Astrocyte of the spinal cord (primary cell): ENCODE data around the gene RPA1.

Experiments
- DNase-seq: peaks from one replicate; pipeline ENCODE4 v3.0.0; 2011; ENCODE audit warnings: low read depth, low spot score
- H3K4me3 ChIP-seq: 2 replicates; pipeline ENCODE4 v1.5.1; 2011; ENCODE audit warnings: low read depth, mild to moderate bottlenecking, low read length, moderate library complexity
- in situ Hi-C: cut with HindIII; loops from 2 replicates; pipeline ENCODE4 v1.10.0; 2017; ENCODE audit warnings: low sequenced_read_pairs
- TF ChIP-seq, protein P1 (sequence below): IDR thresholded peaks from 2 replicates; pipeline ENCODE4 v1.5.1; 2012; ENCODE audit warnings: low read depth, mild to moderate bottlenecking, low read length, inconsistent platforms

Gene RPA1

DNA sequence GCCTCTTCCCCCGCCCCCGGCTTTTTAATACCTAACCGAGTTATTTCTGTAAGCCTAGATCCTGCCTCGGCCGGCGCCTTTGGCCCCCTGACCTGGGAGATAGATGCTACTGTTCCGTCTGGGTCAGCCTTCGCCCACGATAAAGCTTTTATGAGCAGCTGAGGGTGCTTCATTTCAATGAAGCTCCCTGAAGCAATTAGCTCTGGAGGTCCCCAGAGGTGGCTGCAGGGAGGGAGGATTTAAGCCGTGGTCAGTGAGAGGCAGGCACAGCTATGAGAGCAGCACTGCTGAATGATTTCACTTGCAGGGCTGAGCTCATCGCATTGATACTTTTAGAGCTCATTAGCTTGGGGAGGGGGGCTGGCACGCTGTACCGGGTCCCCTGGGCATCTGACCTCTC is 89.4 kb downstream of the RPA1 start:
- H3K4me3 ChIP-seq = no peak overlapping the region
- in situ Hi-C loops = loop anchor here (25.0 kb wide), 1 partner anchor 118 kb away; the partner anchor contains the start of genes DPH1, OVCA2 and RTN4RL1
- no peak for DNase-seq
- TF ChIP-seq, protein P1, sequence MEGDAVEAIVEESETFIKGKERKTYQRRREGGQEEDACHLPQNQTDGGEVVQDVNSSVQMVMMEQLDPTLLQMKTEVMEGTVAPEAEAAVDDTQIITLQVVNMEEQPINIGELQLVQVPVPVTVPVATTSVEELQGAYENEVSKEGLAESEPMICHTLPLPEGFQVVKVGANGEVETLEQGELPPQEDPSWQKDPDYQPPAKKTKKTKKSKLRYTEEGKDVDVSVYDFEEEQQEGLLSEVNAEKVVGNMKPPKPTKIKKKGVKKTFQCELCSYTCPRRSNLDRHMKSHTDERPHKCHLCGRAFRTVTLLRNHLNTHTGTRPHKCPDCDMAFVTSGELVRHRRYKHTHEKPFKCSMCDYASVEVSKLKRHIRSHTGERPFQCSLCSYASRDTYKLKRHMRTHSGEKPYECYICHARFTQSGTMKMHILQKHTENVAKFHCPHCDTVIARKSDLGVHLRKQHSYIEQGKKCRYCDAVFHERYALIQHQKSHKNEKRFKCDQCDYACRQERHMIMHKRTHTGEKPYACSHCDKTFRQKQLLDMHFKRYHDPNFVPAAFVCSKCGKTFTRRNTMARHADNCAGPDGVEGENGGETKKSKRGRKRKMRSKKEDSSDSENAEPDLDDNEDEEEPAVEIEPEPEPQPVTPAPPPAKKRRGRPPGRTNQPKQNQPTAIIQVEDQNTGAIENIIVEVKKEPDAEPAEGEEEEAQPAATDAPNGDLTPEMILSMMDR = no peak

DNA sequence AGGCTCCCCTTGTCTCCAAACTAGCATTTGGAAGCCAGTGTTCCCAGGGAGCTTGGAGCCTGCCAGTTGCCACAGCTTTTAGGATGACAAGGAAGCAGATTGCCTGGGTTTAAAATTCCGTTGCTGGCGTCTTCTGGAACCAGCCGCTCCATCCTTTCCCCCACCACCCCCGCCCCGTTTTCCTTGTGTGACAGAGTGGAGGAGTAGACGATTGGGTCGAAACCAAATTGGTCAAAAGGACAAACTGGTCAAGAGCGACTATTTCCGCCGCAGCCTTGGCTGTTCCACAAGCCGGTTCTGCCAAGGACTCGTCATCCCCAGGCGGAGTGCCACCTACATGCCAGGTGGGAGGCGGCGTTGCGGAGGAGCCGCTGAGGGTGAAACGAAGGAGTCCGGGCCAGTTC is 91.1 kb downstream of the RPA1 start:
- TF ChIP-seq, protein P1 = no peak
- in situ Hi-C loops = loop anchor here (25.0 kb wide), 1 partner anchor 116 kb away; the partner anchor contains the start of genes DPH1, OVCA2 and RTN4RL1
- H3K4me3 ChIP-seq = no peak overlapping the region
- no peak for DNase-seq

DNA sequence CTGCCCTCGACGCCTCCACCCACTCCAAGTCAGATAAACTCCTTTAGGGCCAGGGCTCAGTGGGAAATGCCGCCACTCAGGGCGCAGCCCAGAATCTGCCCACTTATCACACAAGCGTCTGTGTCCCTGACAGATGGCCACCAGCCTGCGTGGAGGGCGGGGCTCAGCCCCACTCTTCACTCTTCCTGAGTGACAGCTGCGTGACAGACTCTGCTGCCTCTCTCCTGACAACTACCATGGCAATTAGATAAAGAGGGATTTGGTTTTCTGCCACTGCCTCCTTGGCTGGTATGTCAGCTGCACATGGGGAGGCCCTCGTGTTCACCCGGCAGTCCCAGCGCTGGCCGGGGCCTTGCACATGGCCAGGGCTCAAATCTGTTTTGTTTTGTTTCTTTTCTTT is 99.2 kb downstream of the RPA1 start:
- no peak overlapping the region for H3K4me3 ChIP-seq
- in situ Hi-C loops = no loop called here
- no peak for DNase-seq
- TF ChIP-seq, protein P1 = no peak

DNA sequence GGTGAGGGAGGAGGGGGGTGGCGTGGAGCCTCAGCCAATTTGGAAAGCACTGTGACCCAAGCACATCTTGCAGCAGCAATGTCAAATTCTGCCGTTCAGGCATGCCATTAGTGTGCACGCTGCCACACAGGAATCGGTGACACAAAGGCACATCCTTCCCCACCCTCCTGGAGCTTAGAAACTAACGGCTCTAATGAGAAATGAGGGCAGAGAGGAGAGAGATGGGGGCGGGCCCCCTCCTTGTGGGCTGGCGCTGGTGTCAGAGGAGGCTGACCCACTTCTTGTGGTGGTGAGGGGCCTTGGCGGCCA is 100.5 kb downstream of the RPA1 start:
- DNase-seq = no peak
- in situ Hi-C loops = no loop called here
- TF ChIP-seq, protein P1 = no peak
- H3K4me3 ChIP-seq = no peak overlapping the region

DNA sequence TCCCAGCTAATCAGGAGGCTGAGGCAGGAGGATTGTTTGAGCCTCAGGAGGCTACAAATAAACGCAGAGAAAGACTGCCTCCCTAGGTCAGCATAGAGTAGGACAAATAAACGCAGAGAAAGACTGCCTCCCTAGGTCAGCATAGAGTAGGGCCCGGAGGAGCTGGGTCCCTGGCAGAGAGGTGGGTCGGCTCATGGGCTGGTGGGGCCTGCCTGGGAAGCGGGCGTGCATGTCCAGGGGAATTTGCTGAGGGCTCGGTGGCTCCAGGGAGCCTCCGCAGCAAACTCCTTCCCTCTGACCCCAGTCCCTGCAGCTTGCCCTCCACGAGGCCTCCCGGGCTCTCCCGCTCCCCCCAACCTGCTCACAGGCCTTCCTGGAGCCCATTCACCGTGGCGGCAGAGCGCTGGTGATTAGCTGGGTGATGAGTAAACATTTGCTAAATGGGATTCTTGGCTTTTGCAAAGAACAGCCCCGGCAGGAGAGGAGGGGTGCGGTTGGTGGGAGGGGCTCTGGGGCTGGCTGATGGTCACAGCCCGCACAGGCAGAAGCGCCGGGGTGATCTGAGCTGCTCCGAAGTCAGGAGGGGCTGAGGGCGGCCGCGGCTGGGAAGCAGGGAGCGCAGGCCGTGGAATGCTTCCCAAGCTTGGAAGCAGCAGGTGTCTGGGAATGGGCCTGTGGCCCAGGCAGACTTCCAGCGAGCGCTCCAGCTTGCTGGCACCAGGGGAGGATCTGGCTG is 102.2 kb downstream of the RPA1 start:
- in situ Hi-C loops = no loop called here
- TF ChIP-seq, protein P1 = no peak
- no peak overlapping the region for H3K4me3 ChIP-seq
- peak; percentile 31 for DNase-seq

DNA sequence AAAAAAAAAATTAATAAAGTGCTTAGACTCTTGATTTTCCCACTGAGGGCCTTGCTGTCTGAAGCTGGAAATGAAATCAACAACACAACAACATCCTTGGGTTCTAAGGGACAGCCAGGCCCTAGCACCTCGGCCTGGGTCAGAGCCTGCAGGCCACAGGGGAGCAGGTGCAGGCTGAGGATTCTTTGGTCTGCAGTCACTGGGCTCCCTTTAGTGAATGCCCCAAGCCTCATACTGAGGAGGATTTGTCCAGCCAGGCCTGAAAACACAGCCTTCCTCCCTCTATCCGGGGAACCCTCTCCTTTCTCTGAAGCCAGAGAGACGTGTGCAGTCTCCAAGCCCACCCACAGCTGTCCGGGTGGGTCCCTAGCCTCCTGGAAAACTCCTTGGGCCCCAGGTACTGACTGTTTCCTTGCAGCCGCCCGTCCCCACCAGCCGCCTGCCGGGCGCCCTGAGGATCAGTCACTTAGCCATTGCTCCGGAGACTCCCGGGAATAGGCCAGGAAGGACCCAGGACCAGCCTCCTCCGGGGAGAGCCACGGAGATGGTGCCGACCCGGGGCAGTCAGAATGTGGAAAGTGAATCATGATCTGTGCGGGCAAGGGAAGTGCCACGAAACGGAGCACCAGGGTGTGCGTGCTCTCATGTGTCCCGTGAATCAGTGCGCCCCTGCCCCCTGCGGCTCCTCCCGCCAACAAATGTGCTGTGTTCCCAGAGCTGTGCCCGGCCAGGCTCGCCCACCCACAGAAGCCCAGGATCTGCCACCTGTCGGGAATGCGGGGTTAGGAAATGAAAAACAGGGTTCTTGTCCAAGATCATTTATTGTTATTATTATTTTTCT is 104.3 kb downstream of the RPA1 start:
- no peak overlapping the region for H3K4me3 ChIP-seq
- in situ Hi-C loops = no loop called here
- TF ChIP-seq, protein P1 = no peak
- DNase-seq = no peak
